Measurements from ENCODE around the gene DNAJB8.

The DNAJB8 gene

DNA sequence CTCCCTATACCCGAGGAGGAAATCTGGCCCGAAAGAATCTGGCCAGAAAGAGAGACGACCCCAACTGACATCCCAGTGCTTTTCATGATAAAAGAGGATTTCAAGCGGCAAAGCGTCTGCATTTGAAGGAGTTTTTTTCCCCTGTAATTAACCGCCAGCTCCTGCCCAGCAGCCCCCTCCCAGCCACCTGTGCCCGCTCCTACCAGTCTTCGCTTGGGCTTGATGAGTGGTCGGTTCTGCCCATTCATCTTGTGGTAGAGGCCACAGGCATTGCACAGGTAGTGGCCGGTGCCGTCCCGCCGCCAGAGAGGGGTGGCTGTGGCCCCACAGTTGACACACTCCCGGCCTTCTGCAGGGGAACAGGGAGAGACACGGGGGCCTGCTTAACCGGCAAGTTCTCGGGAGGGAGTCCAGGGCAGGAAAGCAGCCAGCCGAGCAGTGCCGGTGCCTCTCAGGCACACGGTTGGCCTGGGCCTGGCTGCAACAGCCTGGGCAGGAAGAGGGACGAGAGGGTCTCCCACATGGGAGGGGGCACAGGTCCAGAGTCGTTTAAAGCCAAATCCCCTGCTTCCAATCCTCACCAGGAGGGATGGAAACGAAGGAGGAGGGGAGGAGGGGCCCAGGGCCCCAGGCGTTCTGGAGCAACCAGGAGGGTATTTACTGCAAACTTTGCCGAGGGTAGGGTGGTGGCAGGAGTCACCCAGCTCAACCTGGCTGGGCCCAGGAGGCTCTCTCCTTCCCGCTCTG is 17.1 kb upstream of the DNAJB8 start:
- Histone ChIP-seq H3K27me3 (replicated peaks; ENCODE audit: control insufficient read depth, insufficient read depth, low read length, poor library complexity, severe bottlenecking) (peaks cover 68% of the 10 kb centered on the region), H3K36me3 (ENCODE audit: control insufficient read depth, insufficient read depth, low read length) (no peaks in the 10 kb centered on the region), H3K4me3 (ENCODE audit: insufficient read depth, low read depth, low read length, poor library complexity, severe bottlenecking) (no peak overlapping the region), H3K4me1 (ENCODE audit: control insufficient read depth, insufficient read depth, low read length, poor library complexity, severe bottlenecking) (peaks cover 36% of the 10 kb centered on the region), H3K9me3 (ENCODE audit: control insufficient read depth, low read length) (no peaks in the 10 kb centered on the region), H3K27ac (ENCODE audit: insufficient read depth, low read length, poor library complexity, severe bottlenecking) (no peak overlapping the region)
- DNase-seq, result no peak

- peaks cover 27% of the 10 kb centered on the region for H3K4me1 ChIP-seq (ENCODE audit: control insufficient read depth, insufficient read depth, low read length, poor library complexity, severe bottlenecking)
- H3K27ac ChIP-seq (ENCODE audit: insufficient read depth, low read length, poor library complexity, severe bottlenecking), result no peak overlapping the region
- no peaks in the 10 kb centered on the region for H3K9me3 ChIP-seq (ENCODE audit: control insufficient read depth, low read length)
- DNase-seq, result no peak
- no peak overlapping the region for H3K4me3 ChIP-seq (ENCODE audit: insufficient read depth, low read depth, low read length, poor library complexity, severe bottlenecking)
- H3K27me3 ChIP-seq (replicated peaks; ENCODE audit: control insufficient read depth, insufficient read depth, low read length, poor library complexity, severe bottlenecking), result peaks cover 59% of the 10 kb centered on the region
- H3K36me3 ChIP-seq (ENCODE audit: control insufficient read depth, insufficient read depth, low read length), result no peaks in the 10 kb centered on the region
Measured at GRCh38 chr3:128482666-128483656, 16.3 kb upstream of the DNAJB8 start.

DNA sequence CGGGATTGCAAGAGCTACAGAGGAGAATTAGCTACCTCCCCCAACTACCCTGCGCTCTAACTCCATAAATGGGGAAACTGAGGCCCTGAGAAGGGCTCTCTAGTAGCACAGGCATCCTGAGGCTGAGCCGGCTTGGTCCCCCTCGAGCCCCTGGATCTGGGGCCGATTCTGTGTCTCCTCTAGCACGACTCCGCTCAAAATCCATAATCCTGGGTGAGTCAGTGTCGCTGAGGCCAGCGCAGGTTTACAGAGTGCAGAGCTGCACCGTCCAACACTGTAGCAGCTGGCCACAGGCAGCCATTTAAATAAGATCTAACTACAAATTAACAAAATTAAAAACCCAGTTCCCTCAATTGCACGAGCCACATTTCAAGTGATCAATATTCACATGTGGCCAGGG is 15.5 kb upstream of the DNAJB8 start:
- H3K27me3 ChIP-seq (replicated peaks; ENCODE audit: control insufficient read depth, insufficient read depth, low read length, poor library complexity, severe bottlenecking), result peaks cover 51% of the 10 kb centered on the region
- no peak for DNase-seq
- no peak overlapping the region for H3K27ac ChIP-seq (ENCODE audit: insufficient read depth, low read length, poor library complexity, severe bottlenecking)

GRCh38 chr3:128481438-128481942 is 14.8 kb upstream of the DNAJB8 start:
- no peak for DNase-seq
- peaks cover 12% of the 10 kb centered on the region for H3K4me1 ChIP-seq (ENCODE audit: control insufficient read depth, insufficient read depth, low read length, poor library complexity, severe bottlenecking)
- no peak overlapping the region for H3K4me3 ChIP-seq (ENCODE audit: insufficient read depth, low read depth, low read length, poor library complexity, severe bottlenecking)
- peaks cover 44% of the 10 kb centered on the region for H3K27me3 ChIP-seq (replicated peaks; ENCODE audit: control insufficient read depth, insufficient read depth, low read length, poor library complexity, severe bottlenecking)
- no peaks in the 10 kb centered on the region for H3K36me3 ChIP-seq (ENCODE audit: control insufficient read depth, insufficient read depth, low read length)
- no peak overlapping the region for H3K27ac ChIP-seq (ENCODE audit: insufficient read depth, low read length, poor library complexity, severe bottlenecking)
- no peaks in the 10 kb centered on the region for H3K9me3 ChIP-seq (ENCODE audit: control insufficient read depth, low read length)

More for the DNA sequence above, 15.5 kb upstream of the DNAJB8 start:
- Histone ChIP-seq H3K36me3 (ENCODE audit: control insufficient read depth, insufficient read depth, low read length) (no peaks in the 10 kb centered on the region), H3K4me3 (ENCODE audit: insufficient read depth, low read depth, low read length, poor library complexity, severe bottlenecking) (no peak overlapping the region), H3K4me1 (ENCODE audit: control insufficient read depth, insufficient read depth, low read length, poor library complexity, severe bottlenecking) (peaks cover 19% of the 10 kb centered on the region), H3K9me3 (ENCODE audit: control insufficient read depth, low read length) (no peaks in the 10 kb centered on the region)

DNA sequence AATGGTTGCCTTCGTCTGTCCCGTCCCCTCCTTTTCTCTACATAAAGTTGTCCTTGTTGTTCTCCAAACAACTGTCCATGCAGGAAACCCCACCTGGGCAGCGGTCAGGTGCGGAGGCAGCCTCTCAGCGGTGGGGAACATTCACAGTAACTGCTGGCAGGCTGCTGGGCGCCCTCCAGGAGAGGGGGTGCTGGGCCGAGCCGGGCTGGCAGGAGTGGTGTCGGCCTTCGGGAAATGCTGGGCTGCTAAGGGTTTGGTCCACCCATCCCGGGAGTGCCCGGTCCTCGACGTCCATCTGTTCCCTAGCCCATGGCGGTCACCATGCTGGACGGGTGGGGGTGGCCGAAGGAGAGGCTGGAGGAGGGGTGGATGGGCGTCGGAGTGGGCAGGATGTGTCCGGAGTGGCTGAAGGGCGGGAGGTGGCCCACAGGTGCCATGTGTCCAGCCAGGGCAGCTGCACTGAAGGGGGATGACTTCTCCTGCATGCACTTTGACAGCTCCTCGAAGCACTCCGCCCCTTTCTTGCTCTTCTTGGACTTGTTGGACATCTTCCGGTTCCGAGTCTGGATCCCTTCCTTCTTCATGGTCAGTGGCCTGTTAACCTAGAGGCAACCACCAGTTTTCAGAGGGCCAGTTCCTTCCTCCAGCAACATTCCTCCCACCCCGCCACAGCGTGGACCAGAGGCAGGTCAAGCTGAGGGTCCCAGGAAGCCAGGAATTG is 14.2 kb upstream of the DNAJB8 start:
- no peak overlapping the region for H3K27ac ChIP-seq (ENCODE audit: insufficient read depth, low read length, poor library complexity, severe bottlenecking)
- peaks cover 38% of the 10 kb centered on the region for H3K27me3 ChIP-seq (replicated peaks; ENCODE audit: control insufficient read depth, insufficient read depth, low read length, poor library complexity, severe bottlenecking)
- DNase-seq, result no peak
- no peak overlapping the region for H3K4me3 ChIP-seq (ENCODE audit: insufficient read depth, low read depth, low read length, poor library complexity, severe bottlenecking)
- H3K4me1 ChIP-seq (ENCODE audit: control insufficient read depth, insufficient read depth, low read length, poor library complexity, severe bottlenecking), result peaks cover 8% of the 10 kb centered on the region
- H3K36me3 ChIP-seq (ENCODE audit: control insufficient read depth, insufficient read depth, low read length), result no peaks in the 10 kb centered on the region
- no peaks in the 10 kb centered on the region for H3K9me3 ChIP-seq (ENCODE audit: control insufficient read depth, low read length)

DNA sequence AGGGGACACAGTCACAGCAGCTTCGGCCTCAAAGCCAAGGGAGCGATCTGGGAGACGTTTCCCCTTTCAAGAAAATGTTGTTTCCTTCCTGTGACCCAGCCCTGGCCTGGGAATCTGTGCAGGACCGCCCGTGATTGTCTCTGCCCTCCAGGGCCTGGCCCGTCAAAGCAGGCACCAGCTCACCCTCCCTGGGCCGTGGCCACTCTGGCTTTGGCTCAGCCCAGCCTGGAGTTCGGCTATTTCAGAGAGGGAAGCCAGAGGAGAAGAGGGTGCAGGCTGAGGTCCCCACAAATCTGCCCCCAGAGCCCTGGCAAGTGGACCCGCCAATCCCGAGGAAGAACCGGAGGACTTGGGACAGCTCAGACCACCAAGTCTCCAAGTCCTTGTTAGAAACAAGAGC is 13.6 kb upstream of the DNAJB8 start:
- Histone ChIP-seq H3K27ac (ENCODE audit: insufficient read depth, low read length, poor library complexity, severe bottlenecking) (no peak overlapping the region), H3K36me3 (ENCODE audit: control insufficient read depth, insufficient read depth, low read length) (no peaks in the 10 kb centered on the region), H3K4me3 (ENCODE audit: insufficient read depth, low read depth, low read length, poor library complexity, severe bottlenecking) (no peak overlapping the region), H3K27me3 (replicated peaks; ENCODE audit: control insufficient read depth, insufficient read depth, low read length, poor library complexity, severe bottlenecking) (peaks cover 33% of the 10 kb centered on the region), H3K4me1 (ENCODE audit: control insufficient read depth, insufficient read depth, low read length, poor library complexity, severe bottlenecking) (peaks cover 8% of the 10 kb centered on the region), H3K9me3 (ENCODE audit: control insufficient read depth, low read length) (no peaks in the 10 kb centered on the region)
- no peak for DNase-seq

- Histone ChIP-seq H3K4me1 (ENCODE audit: control insufficient read depth, insufficient read depth, low read length, poor library complexity, severe bottlenecking) (peaks cover 8% of the 10 kb centered on the region), H3K36me3 (ENCODE audit: control insufficient read depth, insufficient read depth, low read length) (no peaks in the 10 kb centered on the region), H3K4me3 (ENCODE audit: insufficient read depth, low read depth, low read length, poor library complexity, severe bottlenecking) (no peak overlapping the region), H3K27ac (ENCODE audit: insufficient read depth, low read length, poor library complexity, severe bottlenecking) (no peak overlapping the region), H3K27me3 (replicated peaks; ENCODE audit: control insufficient read depth, insufficient read depth, low read length, poor library complexity, severe bottlenecking) (peaks cover 30% of the 10 kb centered on the region), H3K9me3 (ENCODE audit: control insufficient read depth, low read length) (no peaks in the 10 kb centered on the region)
- DNase-seq, result no peak
Measured at GRCh38 chr3:128479558-128480086, 12.9 kb upstream of the DNAJB8 start.

DNA sequence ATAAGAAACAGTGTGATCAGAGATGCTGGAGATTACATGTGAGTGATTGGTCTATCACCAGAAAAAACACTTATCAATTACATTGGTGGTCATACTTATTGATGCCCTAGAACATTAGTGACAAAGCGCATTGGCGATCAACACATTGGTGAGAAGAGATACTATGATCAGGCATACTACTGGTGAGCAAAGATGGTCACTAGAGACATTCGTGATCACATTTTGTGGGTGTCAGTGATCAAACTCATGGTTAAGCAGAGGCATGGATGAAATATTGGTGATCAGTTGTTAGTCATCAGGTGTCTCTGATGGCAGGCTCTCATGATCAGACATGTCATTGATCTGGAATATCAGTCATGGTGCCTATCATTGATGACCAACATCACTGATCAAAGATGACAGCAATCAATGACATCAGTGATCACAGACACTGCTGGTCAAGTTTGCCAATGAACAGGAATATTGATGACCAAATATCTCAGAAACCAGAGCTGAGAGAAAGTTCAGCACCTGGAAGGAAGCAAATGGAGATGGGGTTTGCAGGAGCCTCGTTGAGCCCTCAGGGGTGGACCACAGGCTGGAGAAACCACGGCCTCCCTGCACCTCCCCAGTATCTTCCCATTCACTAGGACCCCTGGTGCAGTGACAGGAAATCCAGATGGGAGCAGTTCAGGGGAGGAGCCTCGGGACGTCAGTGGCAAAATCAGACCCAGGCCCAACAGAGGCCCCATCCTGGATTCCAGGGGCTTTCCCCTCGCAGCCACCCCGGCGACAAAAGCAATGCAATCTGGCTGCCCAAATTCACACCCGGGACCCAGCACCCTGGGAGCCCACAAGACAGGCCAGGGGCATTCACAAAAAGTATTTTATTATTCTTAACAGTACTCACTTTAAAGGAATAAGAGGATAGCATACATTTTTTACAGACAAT is 12.2 kb upstream of the DNAJB8 start:
- peaks cover 25% of the 10 kb centered on the region for H3K27me3 ChIP-seq (replicated peaks; ENCODE audit: control insufficient read depth, insufficient read depth, low read length, poor library complexity, severe bottlenecking)
- no peak overlapping the region for H3K27ac ChIP-seq (ENCODE audit: insufficient read depth, low read length, poor library complexity, severe bottlenecking)
- no peaks in the 10 kb centered on the region for H3K9me3 ChIP-seq (ENCODE audit: control insufficient read depth, low read length)
- H3K36me3 ChIP-seq (ENCODE audit: control insufficient read depth, insufficient read depth, low read length), result no peaks in the 10 kb centered on the region
- peaks cover 8% of the 10 kb centered on the region for H3K4me1 ChIP-seq (ENCODE audit: control insufficient read depth, insufficient read depth, low read length, poor library complexity, severe bottlenecking)
- no peak for DNase-seq
- no peak overlapping the region for H3K4me3 ChIP-seq (ENCODE audit: insufficient read depth, low read depth, low read length, poor library complexity, severe bottlenecking)

DNA sequence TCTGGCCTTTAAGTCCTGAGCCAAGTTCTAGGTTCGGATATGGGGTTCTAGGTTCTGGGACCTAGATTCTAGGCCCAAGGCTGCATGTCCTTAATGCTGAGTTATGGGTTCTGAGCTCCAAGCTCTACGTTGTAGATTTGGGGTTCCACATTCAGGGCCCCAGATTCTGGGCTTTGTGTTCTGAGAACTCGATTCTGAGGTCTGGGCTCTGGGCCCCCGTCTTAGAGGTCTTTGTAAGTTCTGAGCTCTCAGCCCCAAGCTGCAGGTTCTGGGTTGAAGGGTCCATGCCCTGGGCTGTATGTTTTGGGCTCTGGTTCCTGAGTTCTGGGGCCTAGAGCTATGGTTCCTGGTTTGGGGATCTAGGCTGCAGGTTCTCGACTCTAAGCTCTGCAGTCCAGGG is 10.0 kb upstream of the DNAJB8 start:
- H3K27ac ChIP-seq (ENCODE audit: insufficient read depth, low read length, poor library complexity, severe bottlenecking), result no peak overlapping the region
- no peaks in the 10 kb centered on the region for H3K36me3 ChIP-seq (ENCODE audit: control insufficient read depth, insufficient read depth, low read length)
- peaks cover 6% of the 10 kb centered on the region for H3K27me3 ChIP-seq (replicated peaks; ENCODE audit: control insufficient read depth, insufficient read depth, low read length, poor library complexity, severe bottlenecking)
- no peak for DNase-seq
- H3K9me3 ChIP-seq (ENCODE audit: control insufficient read depth, low read length), result no peaks in the 10 kb centered on the region
- H3K4me3 ChIP-seq (ENCODE audit: insufficient read depth, low read depth, low read length, poor library complexity, severe bottlenecking), result no peak overlapping the region
- no peaks in the 10 kb centered on the region for H3K4me1 ChIP-seq (ENCODE audit: control insufficient read depth, insufficient read depth, low read length, poor library complexity, severe bottlenecking)
